GM23338 (cell line): Measurements from ENCODE around the gene GNB1. TPM values are rescaled to one million over a fixed set of nuclear protein-coding genes. Genes with fewer than 3 reads are reported as not detected.

Experiments used
- ATAC-seq: fragments of 200-7000 bp; cut with Tn5 transposase; 3 replicates; pipeline ENCODE4 v1.9.1; 2020
- DNase-seq: peaks from one replicate; pipeline ENCODE4 v3.0.0-alpha.2; 2015; ENCODE audit warnings: low spot score
- H2AFZ ChIP-seq: fragments of 200-600 bp; sonication (generic); 2 replicates; pipeline ENCODE4 v1.8.0; 2016; ENCODE audit warnings: antibody characterized with exemption, mild to moderate bottlenecking, moderate library complexity
- H3F3A ChIP-seq: fragments of 200-600 bp; sonication (generic); replicated peaks from 2 replicates; pipeline ENCODE4 v1.8.0; 2017; ENCODE audit warnings: antibody characterized with exemption, mixed run types, low read depth
- H3K27ac ChIP-seq: fragments of 200-600 bp; sonication (generic); 2 replicates; pipeline ENCODE4 v1.6.1; 2016; ENCODE audit warnings: low read depth
- H3K27me3 ChIP-seq: fragments of 200-600 bp; sonication (generic); 2 replicates; pipeline ENCODE4 v1.8.0; 2016; ENCODE audit warnings: mild to moderate bottlenecking, mixed run types, moderate library complexity; ENCODE audit not compliant: insufficient read depth
- H3K36me3 ChIP-seq: fragments of 200-600 bp; sonication (generic); 2 replicates; pipeline ENCODE4 v1.8.0; 2016; ENCODE audit warnings: mild to moderate bottlenecking; ENCODE audit not compliant: insufficient read depth
- H3K4me1 ChIP-seq: fragments of 200-600 bp; sonication (generic); 2 replicates; pipeline ENCODE4 v1.8.0; 2016; ENCODE audit warnings: mild to moderate bottlenecking, moderate library complexity; ENCODE audit not compliant: insufficient read depth
- H3K4me2 ChIP-seq: fragments of 200-600 bp; sonication (generic); 2 replicates; pipeline ENCODE4 v1.7.1; 2017; ENCODE audit warnings: mixed run types
- H3K4me3 ChIP-seq: fragments of 200-600 bp; sonication (generic); 2 replicates; pipeline ENCODE4 v1.6.1; 2016; ENCODE audit warnings: mixed run types
- H3K79me2 ChIP-seq: fragments of 200-600 bp; sonication (generic); replicated peaks from 2 replicates; pipeline ENCODE4 v1.8.0; 2017; ENCODE audit warnings: mild to moderate bottlenecking; ENCODE audit not compliant: insufficient read depth
- H3K9me2 ChIP-seq: fragments of 200-600 bp; sonication (generic); 2 replicates; pipeline ENCODE4 v1.8.0; 2017; ENCODE audit not compliant: insufficient read depth
- H4K20me1 ChIP-seq: fragments of 200-600 bp; sonication (generic); replicated peaks from 2 replicates; pipeline ENCODE4 v1.8.0; 2017; ENCODE audit warnings: mild to moderate bottlenecking; ENCODE audit not compliant: insufficient read depth
- H3K27ac Mint-ChIP-seq: 2 replicates; pipeline ENCODE4 v1.8.0; 2020; ENCODE audit warnings: inconsistent platforms, mild to moderate bottlenecking, moderate library complexity, mixed read lengths
- H3K27me3 Mint-ChIP-seq: 3 replicates; pipeline ENCODE4 v1.8.0; 2022; ENCODE audit warnings: low read depth, mild to moderate bottlenecking, moderate library complexity, mixed read lengths, inconsistent platforms; ENCODE audit not compliant: insufficient read depth, poor library complexity
- H3K36me3 Mint-ChIP-seq: 3 replicates; pipeline ENCODE4 v1.8.0; 2021; ENCODE audit warnings: low read depth, mild to moderate bottlenecking, inconsistent platforms, moderate library complexity, mixed read lengths
- H3K4me1 Mint-ChIP-seq: 3 replicates; pipeline ENCODE4 v1.8.0; 2020; ENCODE audit warnings: mild to moderate bottlenecking, inconsistent platforms, mixed read lengths
- H3K4me3 Mint-ChIP-seq: 3 replicates; pipeline ENCODE4 v1.8.0; 2021; ENCODE audit warnings: moderate library complexity, mild to moderate bottlenecking, inconsistent platforms, mixed read lengths
- H3K9me3 Mint-ChIP-seq: 3 replicates; pipeline ENCODE4 v1.8.0; 2020; ENCODE audit warnings: moderate library complexity, mild to moderate bottlenecking, inconsistent platforms, mixed read lengths
- CREB1 ChIP-seq: fragments of 250-450 bp; sonication (Bioruptor Pico); IDR thresholded peaks from 2 replicates; pipeline ENCODE4 v1.5.0; 2020; ENCODE audit warnings: low read depth, mild to moderate bottlenecking, moderate library complexity
- CTCF ChIP-seq, 2 experiments: fragments of 200-600 bp in 1 of 2; sonication (generic) in 1 of 2; conservative IDR thresholded peaks; 2 replicates each; pipeline versions ENCODE4 v1.5.1 to v1.6.1; 2016 to 2017; ENCODE audit warnings: antibody characterized with exemption in 2 of 2, low read depth in 2 of 2, mild to moderate bottlenecking in 2 of 2, moderate library complexity in 1 of 2
- EZH2 ChIP-seq: fragments of 200-600 bp; sonication (generic); IDR thresholded peaks from one replicate; pipeline ENCODE4 v1.8.0; 2017; ENCODE audit warnings: antibody characterized with exemption, mild to moderate bottlenecking, low read depth; ENCODE audit not compliant: unreplicated experiment
- JUNB ChIP-seq: IDR thresholded peaks from one replicate; pipeline ENCODE4 v1.6.1; 2016; ENCODE audit warnings: antibody characterized with exemption; ENCODE audit not compliant: unreplicated experiment
- POLR2AphosphoS5 ChIP-seq: IDR thresholded peaks from 2 replicates; pipeline ENCODE4 v1.6.1; 2016; ENCODE audit warnings: antibody characterized with exemption, low read depth
- STAT1 ChIP-seq: IDR thresholded peaks from one replicate; pipeline ENCODE4 v1.6.1; 2016; ENCODE audit warnings: antibody characterized with exemption; ENCODE audit not compliant: unreplicated experiment
- ZNF114 ChIP-seq: fragments of 250-450 bp; sonication (Bioruptor Pico); IDR thresholded peaks from 2 replicates; pipeline ENCODE4 v1.5.0; 2020; ENCODE audit warnings: mild to moderate bottlenecking, moderate library complexity
- ZNF331 ChIP-seq: fragments of 250-450 bp; sonication (Bioruptor Pico); IDR thresholded peaks from 2 replicates; pipeline ENCODE4 v1.5.0; 2020; ENCODE audit warnings: low read depth, mild to moderate bottlenecking, moderate library complexity
- polyA plus RNA-seq: library from polyadenylated mRNA; unstranded; fragments of >200 nt; fragmentation: Nextera tagmentation; extraction: Ambion mirVana; gene quantifications from 2 replicates; pipeline ENCODE4 v1.2.1, GENCODE V29; 2016
- total RNA-seq: library from RNA; depleted of rRNA; stranded (reverse); fragments of >200 nt; shearing (Covaris generic); gene quantifications from 2 replicates; pipeline ENCODE4 v1.2.3, GENCODE V29; 2014

The GNB1 gene
- total and polyA plus RNA-seq, 2 experiments from 2014 or later, result 65.4 to 138 TPM

GRCh38 chr1:1759456-1760344 lies 131.2 kb downstream of the GNB1 start:
- peaks cover 25% of the 10 kb centered on the region for H4K20me1 ChIP-seq
- H3K9me3 Mint-ChIP-seq, result no peaks in the 10 kb centered on the region
- H2AFZ ChIP-seq, result no peak overlapping the region
- no peak overlapping the region for H3K27ac Mint-ChIP-seq
- peaks cover 81% of the 10 kb centered on the region for H3K36me3 Mint-ChIP-seq
- no peak for TF ChIP-seq ZNF331
- no peak for TF ChIP-seq JUNB
- TF ChIP-seq STAT1, result no peak
- no peak for TF ChIP-seq ZNF114
- TF ChIP-seq CTCF (conservative IDR thresholded peaks at IDR 0.05; ENCODE audit: low read depth in 2 of 2), result no peak
- TF ChIP-seq CREB1 (CRISPR knock-in tag), result no peak
- no peak for TF ChIP-seq EZH2
- H3K4me1 ChIP-seq, result no peaks in the 10 kb centered on the region
- H3K4me3 ChIP-seq, result no peak overlapping the region
- no peak overlapping the region for H3K4me2 ChIP-seq
- H3K79me2 ChIP-seq, result peaks cover 44% of the 10 kb centered on the region
- DNase-seq (no peak), ATAC-seq (no peak)
- H3K9me2 ChIP-seq, result no peaks in the 10 kb centered on the region
- H3K27ac ChIP-seq, result no peak overlapping the region
- peaks cover 16% of the 10 kb centered on the region for H3K27me3 Mint-ChIP-seq
- no peaks in the 10 kb centered on the region for H3K4me1 Mint-ChIP-seq
- no peak overlapping the region for H3K4me3 Mint-ChIP-seq
- no peaks in the 10 kb centered on the region for H3F3A ChIP-seq
- H3K36me3 ChIP-seq, result peaks cover 22% of the 10 kb centered on the region
- H3K27me3 ChIP-seq, result no peaks in the 10 kb centered on the region

- ATAC-seq (no peak; the same call in 2 of the 3 replicates), DNase-seq (no peak)
- peaks cover 38% of the 10 kb centered on the region for H3K79me2 ChIP-seq
- Mint-ChIP-seq H3K27me3 (peaks cover 14% of the 10 kb centered on the region), H3K27ac (no peak overlapping the region), H3K9me3 (no peaks in the 10 kb centered on the region), H3K4me3 (no peak overlapping the region), H3K36me3 (peaks cover 78% of the 10 kb centered on the region), H3K4me1 (no peaks in the 10 kb centered on the region)
- H3K36me3 ChIP-seq, result peaks cover 16% of the 10 kb centered on the region; the same call in 1 of the 2 replicates
- H3K4me2 ChIP-seq, result no peak overlapping the region
- no peak overlapping the region for H3K4me3 ChIP-seq
- no peaks in the 10 kb centered on the region for H3K9me2 ChIP-seq
- H3K27me3 ChIP-seq, result no peaks in the 10 kb centered on the region
- H3K27ac ChIP-seq, result no peak overlapping the region
- H4K20me1 ChIP-seq, result peaks cover 21% of the 10 kb centered on the region
- H2AFZ ChIP-seq, result no peak overlapping the region
- no peaks in the 10 kb centered on the region for H3K4me1 ChIP-seq
- peaks cover 3% of the 10 kb centered on the region; the same call in 1 of the 2 replicates for H3F3A ChIP-seq
- no peak for TF ChIP-seq CTCF (conservative IDR thresholded peaks at IDR 0.05; ENCODE audit: low read depth in 2 of 2)
- TF ChIP-seq STAT1, result no peak
- TF ChIP-seq POLR2AphosphoS5, result no peak
These were observed 132.0 kb downstream of the GNB1 start for GRCh38 chr1:1758692-1759455.
